ENCODE measurements around the gene PARVB.

Gene PARVB

DNA sequence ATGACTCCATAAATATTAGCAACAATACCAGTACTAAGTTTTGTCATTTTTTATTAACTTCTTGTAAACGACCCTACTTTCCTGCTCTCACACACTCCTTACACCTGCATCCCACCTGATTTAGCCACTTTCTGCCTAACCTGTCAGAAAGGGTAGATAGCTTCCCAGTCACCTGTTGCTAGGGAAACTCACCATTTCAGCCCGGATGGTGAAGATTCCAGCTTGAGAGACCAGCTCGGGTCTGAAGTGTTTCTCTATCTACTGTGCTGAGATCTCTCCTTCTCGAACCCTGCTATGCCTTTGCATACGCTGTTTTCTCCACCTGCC is 156.6 kb downstream of the PARVB start, which contains the start of gene PARVG:
Gene PARVG (plus strand): TSS at position 220 of the 327 bp plus-strand sequence. CDS start 2,405 bp downstream, outside the sequence.
- no peak for DNase-seq (ENCODE audit: low read depth)
- TF ChIP-seq MAX (IDR thresholded peaks at IDR 0.05; ENCODE audit: low read depth, low read length) (no peak), MYC (IDR thresholded peaks at IDR 0.05; ENCODE audit: low read depth, low read length) (no peak)
- peak within 1 kb of the TSS; percentile 74 for H3K4me3 ChIP-seq (ENCODE audit: low read depth, low read length)

DNA sequence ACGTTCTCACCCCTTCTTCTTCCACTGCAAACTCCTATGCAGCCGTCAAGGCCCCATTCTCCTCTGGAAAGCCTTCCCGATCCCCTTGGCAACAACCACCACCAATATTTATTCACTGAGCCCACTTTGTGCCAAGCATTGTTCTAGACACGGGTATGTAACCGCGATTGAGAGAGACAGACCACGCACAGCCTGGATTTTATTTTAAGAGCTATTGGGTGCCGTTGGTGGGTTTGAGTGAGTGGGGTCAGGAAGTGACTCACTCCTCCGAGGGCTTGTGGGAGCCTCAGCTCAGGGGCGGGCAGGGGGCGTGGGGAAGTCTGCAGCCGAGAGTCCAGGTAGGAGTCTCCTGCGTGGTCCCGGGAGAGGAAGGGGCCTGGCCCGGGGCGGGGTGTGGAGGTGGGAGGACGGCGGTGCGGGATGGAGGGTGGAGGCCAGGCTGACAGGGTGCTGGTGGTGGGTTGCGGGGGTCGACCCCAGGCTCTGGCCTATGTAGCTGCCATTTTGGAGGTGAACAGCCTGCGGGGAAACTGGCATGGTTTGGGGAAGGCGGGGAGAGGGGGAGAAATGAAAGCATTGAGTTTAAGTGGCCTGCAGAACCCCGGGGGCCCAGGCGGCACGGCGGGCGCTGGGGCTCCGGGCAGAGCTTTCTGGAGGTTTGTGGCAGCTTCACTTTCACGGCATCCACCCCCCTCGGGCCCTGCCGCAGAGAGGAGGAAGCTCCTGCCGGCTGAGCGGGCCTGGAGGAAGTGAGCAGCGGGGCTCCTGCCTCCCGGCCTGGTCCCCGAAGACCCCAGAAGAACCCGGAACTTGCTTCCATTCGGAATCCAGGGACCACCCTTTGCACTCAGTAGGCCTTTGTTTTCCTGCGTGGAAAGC is 157.2 kb downstream of the PARVB start:
- DNase-seq (ENCODE audit: low read depth): peak; percentile 95
- H3K4me3 ChIP-seq (ENCODE audit: low read depth, low read length): peak overlapping the region; percentile 74
- no peak for TF ChIP-seq MAX (IDR thresholded peaks at IDR 0.05; ENCODE audit: low read depth, low read length)
- TF ChIP-seq POLR2A (IDR thresholded peaks at IDR 0.05; ENCODE audit: extremely low read depth, insufficient read length): peak; percentile 43

- TF ChIP-seq MAX (IDR thresholded peaks at IDR 0.05; ENCODE audit: low read depth, low read length) (no peak), CTCF (IDR thresholded peaks at IDR 0.05; ENCODE audit: low read depth, low read length) (no peak), MYC (IDR thresholded peaks at IDR 0.05; ENCODE audit: low read depth, low read length) (no peak), POLR2A (IDR thresholded peaks at IDR 0.05; ENCODE audit: extremely low read depth, insufficient read length) (no peak)
- DNase-seq (ENCODE audit: low read depth): peak; percentile 33
- peak overlapping the region; percentile 74 for H3K4me3 ChIP-seq (ENCODE audit: low read depth, low read length)
These were observed 157.9 kb downstream of the PARVB start for GRCh38 chr22:44181912-44182587.

DNA sequence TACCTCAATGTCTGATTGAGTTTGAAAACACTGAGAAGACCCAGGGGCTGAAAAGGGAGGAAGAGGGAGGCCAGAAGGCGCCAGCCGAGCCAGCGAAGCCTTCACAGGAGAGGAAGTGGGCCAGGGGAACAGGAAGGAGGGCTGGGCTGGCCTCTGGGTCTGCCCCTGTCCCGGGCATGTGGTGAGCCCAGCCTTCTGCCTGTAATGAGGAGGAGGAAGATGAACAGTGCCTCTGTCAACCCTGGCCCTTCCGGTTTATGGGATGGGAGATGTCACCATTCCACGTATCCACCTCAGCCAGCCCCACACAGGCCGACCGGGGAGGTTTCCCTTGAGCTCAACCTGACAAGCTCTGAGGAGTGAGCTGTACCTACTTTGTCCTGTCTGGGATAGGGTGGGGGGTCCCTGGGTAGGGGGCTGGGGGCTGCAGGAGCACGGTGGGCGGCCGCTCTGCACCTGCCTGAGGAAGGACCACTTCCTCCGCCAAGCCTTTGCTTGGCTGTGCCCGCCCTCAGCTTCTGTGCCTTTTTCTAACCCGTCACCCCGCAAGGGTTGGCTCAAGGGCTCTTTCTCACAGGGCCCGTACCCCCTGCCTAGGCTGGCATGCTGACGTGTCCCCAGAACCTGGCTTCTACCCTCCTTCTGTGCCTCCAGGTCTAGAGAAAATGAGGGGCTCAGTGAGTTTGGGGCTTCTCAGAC is 158.6 kb downstream of the PARVB start:
- peak; percentile 53 for TF ChIP-seq POLR2A (IDR thresholded peaks at IDR 0.05; ENCODE audit: extremely low read depth, insufficient read length)
- TF ChIP-seq MAX (IDR thresholded peaks at IDR 0.05; ENCODE audit: low read depth, low read length): no peak; the same call in 1 of the 2 replicates
- peak; percentile 57; the same call in 1 of the 2 replicates for TF ChIP-seq MYC (IDR thresholded peaks at IDR 0.05; ENCODE audit: low read depth, low read length)
- TF ChIP-seq CTCF (IDR thresholded peaks at IDR 0.05; ENCODE audit: low read depth, low read length): no peak
- peak; percentile 90 for DNase-seq (ENCODE audit: low read depth)
- H3K4me3 ChIP-seq (ENCODE audit: low read depth, low read length): peak overlapping the region; percentile 74

GRCh38 chr22:44183287-44183588 is 159.1 kb downstream of the PARVB start:
- H3K4me3 ChIP-seq (ENCODE audit: low read depth, low read length): peak overlapping the region; percentile 74
- DNase-seq (ENCODE audit: low read depth): no peak
- no peak for TF ChIP-seq MYC (IDR thresholded peaks at IDR 0.05; ENCODE audit: low read depth, low read length)
- no peak for TF ChIP-seq CTCF (IDR thresholded peaks at IDR 0.05; ENCODE audit: low read depth, low read length)
- TF ChIP-seq POLR2A (IDR thresholded peaks at IDR 0.05; ENCODE audit: extremely low read depth, insufficient read length): no peak
- no peak for TF ChIP-seq MAX (IDR thresholded peaks at IDR 0.05; ENCODE audit: low read depth, low read length)

- H3K4me3 ChIP-seq (ENCODE audit: low read depth, low read length): no peak overlapping the region
- TF ChIP-seq POLR2A (IDR thresholded peaks at IDR 0.05; ENCODE audit: extremely low read depth, insufficient read length) (no peak), MAX (IDR thresholded peaks at IDR 0.05; ENCODE audit: low read depth, low read length) (no peak), MYC (IDR thresholded peaks at IDR 0.05; ENCODE audit: low read depth, low read length) (no peak), CTCF (IDR thresholded peaks at IDR 0.05; ENCODE audit: low read depth, low read length) (no peak)
- no peak for DNase-seq (ENCODE audit: low read depth)
These were observed 159.9 kb downstream of the PARVB start for GRCh38 chr22:44184006-44184405.
